GM20431 (cell line): ENCODE data around the gene OR9A4.
"Not testable (repeated sequence)": the region's sequence is repeated elsewhere in the genome, so short reads cannot be mapped to it uniquely, and the experiment has no call there.

Source experiments
- in situ Hi-C: fragments of 300-500 bp; cut with MseI, MboI; formaldehyde crosslinking; loops from one replicate; pipeline ENCODE4 v1.15.0; 2020; ENCODE audit warnings: low sequenced_read_pairs; ENCODE audit not compliant: unreplicated experiment

Gene OR9A4, protein sequence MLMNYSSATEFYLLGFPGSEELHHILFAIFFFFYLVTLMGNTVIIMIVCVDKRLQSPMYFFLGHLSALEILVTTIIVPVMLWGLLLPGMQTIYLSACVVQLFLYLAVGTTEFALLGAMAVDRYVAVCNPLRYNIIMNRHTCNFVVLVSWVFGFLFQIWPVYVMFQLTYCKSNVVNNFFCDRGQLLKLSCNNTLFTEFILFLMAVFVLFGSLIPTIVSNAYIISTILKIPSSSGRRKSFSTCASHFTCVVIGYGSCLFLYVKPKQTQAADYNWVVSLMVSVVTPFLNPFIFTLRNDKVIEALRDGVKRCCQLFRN

DNA sequence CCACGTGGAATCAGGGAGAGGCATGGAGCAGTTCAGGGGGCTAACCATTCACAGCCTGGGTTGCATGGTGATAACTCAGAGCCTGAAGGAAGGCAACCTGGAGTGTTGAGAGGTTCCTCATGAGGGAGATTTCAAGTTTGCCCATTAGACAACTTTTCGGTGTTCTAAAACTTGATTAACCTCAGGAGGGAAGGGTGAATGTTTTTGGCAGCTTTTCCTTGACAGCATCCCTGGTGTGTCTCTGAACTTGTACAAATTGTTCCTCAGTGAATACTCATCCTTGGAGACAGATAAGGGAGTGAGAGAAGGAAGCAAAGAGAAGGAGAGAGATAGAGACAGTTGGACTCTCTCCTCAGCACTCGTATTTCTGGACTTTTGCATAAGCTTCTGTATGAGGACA is at the start of gene OR9A4:
Gene OR9A4, plus strand, starts transcription at position 301 of the 400 bp plus-strand sequence. CDS start 2,477 bp downstream, outside the sequence.
- in situ Hi-C loops = no loop called here

DNA sequence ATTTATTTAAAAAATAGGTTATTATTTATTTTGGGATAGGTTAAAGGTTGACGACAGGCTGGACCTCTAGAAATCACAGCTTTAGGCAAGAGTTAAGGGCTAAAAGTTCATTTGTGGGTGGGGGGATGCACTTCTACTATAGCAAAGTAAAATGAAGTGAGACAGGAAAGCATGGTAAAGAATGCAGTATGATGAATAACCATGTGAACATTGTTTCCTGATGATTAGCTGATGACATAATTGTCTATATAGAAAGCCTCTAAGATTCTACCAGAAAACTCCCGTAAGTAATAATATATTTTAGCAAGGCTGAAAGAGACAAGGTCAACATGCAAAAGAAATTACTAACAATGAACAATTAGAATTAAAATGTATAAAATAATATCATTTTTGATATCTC is 49.2 kb upstream of the OR9A4 start:
- in situ Hi-C loops = no loop called here

DNA sequence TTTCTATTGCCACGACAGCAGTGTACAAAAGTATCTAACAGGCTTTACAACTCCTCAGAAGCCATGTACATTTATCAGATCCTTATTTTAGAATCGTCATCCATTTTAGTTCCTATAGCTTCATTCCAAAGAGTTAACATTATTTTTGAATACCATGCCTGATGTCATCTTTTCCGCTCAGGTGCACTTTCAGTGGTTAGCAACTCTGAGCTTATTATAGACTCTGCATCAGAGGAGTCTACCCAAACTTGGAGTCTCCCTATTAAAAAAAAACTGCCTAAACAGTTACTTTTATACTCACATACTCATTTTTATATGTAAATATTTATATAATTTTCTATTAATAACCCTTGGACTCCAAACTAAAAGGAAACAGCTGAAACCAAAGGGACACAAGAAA is 43.3 kb upstream of the OR9A4 start:
- in situ Hi-C loops = no loop called here

DNA sequence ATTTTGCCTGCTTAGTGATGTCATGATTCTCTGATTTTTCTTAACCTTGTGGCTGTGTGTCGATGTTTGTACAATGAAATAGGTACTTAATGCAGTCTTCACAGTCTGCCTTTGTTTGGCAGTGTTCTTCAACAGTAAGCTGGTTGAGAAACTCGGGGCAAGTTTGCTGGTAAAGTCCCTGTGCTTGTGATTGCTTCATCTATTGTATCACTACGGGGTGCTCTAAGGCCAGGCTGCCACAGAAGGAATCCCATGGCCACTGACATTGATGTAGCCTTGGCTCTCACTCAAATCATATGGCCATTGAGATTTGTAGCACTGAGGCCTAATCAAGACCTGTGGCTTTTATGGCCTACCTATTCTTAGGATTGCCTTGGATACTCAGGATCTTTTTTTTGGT is 41.4 kb upstream of the OR9A4 start:
- in situ Hi-C loops = no loop called here

DNA sequence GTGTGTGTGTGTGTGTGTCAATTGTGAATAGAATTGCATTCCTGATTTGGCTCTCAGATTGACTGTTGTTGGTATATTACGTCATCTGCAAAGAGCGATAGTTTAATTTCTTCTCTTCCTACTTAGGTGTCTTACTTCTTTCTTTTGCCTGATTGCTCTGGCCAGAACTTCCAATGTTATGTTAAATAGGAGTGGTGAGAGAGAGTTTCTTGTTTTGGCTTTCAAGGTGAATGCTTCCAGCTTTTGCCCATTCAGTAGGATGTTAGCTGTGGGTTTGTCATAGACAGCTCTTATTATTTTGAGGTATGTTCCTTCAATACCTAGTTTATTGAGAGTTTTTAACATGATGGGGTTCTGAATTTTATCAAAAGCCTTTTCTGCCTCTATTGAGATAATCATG is 40.7 kb upstream of the OR9A4 start:
- in situ Hi-C loops = no loop called here

DNA sequence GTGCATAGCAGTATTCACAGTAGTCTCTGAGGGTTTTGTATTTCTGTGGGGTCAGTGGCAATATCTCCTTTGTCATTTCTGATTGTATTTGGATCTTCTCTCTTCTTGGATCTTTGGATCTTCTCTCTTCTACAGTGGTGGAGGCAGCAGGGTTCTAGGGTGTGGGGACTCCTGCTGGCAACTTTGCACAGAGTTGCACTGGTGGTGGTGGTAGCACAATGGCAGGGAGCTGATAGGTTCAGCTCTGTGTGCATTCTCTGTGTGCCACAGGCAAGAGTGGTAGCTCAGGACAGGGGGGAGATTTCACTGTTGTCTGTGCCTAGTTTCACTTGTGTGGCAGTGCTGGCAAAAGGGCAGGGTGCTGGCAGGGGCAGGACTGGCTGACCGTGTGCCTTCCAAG is 39.8 kb upstream of the OR9A4 start:
- in situ Hi-C loops = no loop called here

DNA sequence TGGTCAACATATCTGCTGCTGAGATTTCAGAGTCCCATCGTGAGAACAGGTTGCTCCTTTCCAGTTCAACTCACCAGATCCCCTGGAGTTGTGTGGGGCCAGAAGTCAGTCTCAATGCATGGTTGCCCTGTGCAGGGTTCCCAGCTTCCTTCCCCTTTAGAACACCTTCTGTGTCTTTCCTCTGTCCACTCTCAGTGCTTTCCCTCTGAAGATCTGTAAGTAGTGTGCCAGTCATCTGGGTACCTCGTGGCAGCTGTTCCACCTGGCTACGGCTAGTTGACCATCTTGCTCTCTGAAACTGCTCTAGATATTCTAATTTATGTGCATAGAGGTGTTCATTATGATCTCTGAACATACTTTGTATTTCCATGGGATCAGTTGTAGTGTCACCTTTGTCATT is 38.8 kb upstream of the OR9A4 start:
- in situ Hi-C loops = no loop called here

DNA sequence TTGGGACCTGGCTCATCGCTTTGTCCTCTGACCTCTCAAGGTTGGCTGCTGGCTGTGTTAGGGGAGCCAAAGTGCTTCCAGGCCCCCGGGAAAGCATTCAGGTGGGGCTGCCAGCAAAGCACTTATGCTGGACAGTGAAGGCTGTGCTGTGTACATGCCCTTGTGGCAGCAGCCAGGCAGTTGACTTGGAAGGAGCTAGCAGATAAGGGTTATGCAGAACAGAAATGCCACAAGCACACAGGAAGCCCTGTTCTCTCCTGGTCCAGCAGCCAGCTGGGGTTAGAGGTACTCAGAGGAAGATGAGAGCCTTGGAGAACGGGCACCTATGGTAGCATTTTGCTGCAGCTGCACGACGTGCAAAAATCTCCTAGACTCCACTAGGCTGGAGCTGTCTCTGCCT is 35.2 kb upstream of the OR9A4 start:
- in situ Hi-C loops = no loop called here

DNA sequence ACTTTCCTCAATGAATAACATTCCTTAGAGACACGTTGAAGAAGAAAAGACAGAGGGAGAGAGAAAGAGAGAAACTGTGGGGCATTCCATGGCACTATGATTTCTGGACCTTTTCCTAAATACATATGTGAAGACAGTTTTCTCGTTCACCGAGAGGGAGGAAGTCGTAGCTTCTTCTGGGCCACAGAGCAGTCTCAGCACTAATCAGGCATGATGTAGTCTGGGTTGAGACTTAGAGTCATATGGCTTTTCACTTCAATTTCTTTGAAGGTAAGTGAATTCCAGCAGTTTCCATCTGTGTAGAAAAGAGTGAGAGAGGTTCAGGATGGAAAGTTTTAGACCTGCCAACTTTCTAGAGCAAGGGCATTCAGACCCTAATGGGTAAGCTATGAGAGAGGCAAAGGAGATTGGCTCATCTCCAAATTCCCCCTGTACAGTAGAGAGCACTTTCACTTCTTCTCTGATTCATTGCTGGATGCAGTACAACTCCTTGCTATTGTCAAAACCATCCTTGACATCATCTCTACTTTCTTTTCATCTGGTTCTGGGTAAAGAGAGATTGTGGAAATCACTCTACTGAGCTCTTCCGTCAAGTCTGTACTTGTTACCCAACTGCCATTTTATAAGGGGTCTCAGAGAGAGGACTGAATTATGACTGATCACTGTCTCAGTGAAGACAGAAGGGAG is 31.5 kb upstream of the OR9A4 start:
- in situ Hi-C loops = no loop called here

DNA sequence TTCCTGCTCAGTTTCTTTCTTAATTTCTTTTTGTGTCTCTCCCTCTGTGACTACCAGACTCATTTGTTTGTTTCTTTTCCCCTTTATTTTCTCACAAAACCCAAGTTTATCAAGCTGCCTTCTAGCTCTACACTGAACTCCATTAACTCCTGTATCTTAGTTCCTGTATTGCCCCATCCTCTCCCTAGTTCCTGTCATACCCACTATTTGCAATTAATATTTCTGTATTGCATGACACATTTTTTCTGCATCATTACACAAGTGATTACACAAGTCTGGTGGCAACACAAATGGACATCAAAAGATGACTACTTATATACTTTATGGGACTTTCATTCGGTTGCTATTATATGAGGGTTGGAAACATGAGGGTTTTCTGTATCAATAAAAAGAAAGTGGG is 26.9 kb upstream of the OR9A4 start:
- in situ Hi-C loops = no loop called here

DNA sequence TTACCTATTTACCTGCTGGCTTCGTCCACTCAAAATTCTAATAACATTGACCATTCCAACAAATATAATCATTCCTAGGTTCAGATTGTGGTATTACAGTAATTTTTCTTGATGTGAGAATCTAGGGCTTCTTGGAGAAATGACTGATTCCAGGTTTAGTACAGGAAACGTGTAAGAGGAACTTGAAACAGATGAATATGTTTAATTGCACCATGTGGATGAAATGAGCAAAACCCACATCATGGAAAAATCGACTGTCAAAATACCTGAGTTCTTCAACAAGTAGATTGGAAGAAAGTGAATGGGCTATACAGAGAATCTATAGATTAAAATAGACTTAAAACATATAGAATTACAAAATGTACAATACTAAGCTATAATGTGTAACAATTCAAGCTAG is 24.9 kb upstream of the OR9A4 start:
- in situ Hi-C loops = no loop called here

DNA sequence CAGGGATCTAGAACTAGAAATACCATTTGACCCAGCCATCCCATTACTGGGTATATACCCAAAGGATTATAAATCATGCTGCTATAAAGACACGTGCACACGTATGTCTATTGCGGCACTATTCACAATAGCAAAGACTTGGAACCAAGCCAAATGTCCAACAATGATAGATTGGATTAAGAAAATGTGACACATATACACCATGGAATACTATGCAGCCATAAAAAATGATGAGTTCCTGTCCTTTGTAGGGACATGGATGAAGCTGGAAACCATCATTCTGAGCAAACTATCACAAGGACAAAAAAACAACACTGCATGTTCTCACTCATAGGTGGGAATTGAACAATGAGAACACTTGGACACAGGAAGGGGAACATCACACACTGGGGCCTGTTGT is 16.8 kb upstream of the OR9A4 start:
- in situ Hi-C loops = not testable (repeated sequence)

DNA sequence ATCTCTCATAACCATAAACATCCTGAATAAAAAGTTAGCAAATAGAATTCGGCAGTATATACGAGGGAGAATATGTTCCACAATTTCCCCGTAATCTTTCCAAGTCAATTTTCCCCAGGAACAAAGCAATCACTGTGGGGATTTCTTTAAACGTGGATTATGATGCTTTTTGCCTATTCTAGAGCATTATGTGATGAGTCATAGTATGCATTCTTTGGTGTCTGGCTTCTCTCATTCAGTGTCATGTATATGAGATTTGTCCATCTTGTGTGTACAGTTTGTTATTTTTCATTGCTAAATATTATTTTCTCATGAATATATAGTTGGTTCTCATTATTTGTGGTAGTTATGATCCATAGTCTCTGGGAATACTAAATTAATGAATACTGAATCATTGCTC is 9.9 kb upstream of the OR9A4 start:
- in situ Hi-C loops = no loop called here

DNA sequence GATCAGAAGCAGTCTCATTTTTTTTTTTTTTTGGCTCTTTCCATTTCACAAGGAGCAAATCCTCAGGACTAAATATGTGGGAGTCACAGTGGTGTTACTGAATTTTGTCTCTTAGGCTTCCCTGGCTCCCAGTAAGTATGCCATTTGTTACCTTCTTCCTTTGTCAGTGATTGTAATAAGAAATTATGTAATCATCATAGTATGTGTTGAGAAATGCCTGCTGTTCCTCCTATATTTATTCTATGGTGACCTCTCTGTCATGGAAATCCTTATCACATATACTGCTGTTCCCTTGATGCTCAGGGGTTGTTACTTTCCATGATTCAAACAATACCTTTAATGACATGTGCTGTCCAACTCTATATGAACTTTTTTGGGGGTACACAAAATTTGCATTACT is 4.8 kb upstream of the OR9A4 start:
- in situ Hi-C loops = no loop called here

DNA sequence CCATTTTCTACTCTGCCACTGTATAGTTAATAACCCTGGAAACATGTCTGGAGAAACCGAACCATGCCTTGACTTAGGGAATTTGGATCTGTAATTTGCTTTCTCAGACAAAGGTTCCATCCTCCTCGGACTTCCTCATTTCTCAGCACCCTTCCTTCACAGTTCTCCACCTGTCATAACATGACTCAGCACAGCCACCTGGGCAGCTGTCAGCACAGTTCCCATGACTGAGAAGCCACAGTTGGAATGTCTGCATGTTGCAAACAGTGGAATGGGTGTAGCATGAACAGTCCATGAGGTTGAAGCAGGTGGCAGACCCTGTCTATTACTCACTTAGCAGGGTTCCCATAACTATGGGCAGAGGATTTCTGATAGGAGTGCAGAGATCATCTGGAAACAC is 634 bp upstream of the OR9A4 start:
- in situ Hi-C loops = no loop called here

DNA sequence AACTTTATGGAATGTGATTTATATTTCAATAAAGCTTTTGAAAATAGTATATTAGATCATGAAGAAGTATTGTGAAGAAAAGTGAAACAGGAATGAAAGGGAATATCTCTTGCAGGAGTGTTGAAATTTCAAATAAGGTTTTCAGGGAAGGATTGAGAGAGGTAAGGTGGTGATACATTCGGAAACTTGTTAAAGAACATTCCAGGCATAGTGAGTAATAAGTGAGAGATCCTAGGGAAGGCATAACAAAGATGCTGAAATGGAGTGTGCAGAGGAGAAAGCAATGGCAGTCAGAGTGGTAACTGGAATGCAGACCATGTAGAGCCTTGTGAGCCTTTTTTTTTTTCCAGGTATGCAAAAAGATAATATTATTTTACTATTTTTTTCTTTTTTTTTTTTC is 4.1 kb downstream of the OR9A4 start:
- in situ Hi-C loops = no loop called here

DNA sequence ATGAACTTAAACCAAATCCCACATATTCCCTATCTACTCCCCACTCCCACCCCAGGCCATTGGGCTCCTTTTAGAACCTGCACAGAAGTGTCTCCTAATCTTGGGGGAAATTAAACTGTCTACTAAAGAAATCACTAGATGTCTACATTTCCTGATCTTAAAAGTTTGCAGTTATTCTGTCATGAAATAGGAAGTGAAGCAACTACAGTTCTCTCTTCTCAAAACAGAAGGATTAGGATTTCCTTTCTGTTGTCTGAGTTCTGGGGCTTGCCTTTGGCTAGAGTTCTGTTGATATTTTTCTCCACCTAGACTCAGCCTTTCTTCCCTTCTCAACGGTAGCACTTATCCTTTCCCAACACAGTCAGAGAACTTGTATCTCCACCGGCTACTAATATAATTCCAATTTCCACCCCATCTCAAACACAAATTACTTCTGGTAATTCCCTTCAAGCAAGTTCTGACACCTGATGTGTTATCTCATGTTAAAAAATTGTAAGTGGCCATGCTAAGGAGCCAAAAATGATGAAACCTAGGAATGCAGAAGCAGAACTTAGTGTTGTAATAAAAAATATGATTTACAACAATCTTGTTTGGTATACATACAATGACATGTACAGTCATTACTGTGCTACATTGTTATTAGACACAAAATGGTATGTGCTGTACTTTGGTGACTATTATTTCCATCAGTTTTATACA is 12.1 kb downstream of the OR9A4 start:
- in situ Hi-C loops = no loop called here

DNA sequence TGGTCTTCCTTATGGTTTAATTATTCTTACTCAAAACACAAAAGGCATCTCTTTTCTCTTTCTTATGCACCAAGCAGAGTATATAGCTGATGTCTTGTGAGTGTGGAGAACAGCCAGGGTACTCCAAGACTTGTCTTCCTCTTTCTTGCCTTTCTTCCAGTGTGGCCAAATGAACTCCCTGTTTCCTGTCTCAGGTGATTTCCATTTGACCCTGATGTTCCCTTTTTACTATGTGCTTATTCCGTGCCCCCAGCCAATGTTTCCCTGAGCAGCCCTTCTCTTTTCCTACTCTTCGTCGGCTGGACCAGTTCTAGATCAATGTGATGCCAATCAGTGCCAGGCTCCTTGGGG is 12.6 kb downstream of the OR9A4 start:
- in situ Hi-C loops = no loop called here

DNA sequence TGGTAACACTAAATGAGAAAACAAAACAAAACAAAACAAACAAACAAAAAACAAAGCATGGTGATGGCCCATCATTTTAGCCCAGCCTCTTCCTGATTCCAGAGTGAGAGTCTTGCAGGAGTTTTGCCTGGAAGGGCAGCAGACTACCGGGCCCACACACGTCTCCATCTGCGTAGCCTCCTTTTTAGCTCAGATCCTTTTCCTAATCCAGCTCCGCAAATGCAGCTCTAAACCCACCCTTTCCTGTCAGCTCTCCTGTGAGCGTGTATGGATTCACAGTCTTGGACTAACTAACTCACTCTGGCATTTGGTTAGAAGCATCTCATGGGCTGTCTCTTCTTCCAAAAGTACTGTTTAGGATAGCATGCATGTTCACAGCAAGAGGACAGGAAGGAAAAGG is 14.0 kb downstream of the OR9A4 start:
- in situ Hi-C loops = no loop called here

DNA sequence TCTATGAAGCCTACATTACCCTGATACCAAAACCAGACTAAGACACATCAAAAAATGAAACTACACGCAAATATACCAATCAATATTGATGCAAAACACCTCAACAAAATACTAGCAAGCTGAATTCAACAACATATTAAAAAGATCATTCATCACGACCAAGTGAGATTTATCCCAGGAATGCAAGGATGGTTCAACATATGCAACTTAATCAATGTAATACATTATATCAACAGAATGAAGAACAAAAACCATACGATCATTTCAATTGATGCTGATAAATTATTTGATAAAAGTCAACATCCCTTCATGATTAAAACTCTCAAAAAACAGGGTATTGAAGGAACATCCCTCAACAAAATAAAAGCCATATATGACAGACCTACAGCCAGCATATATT is 24.9 kb downstream of the OR9A4 start:
- in situ Hi-C loops = no loop called here

DNA sequence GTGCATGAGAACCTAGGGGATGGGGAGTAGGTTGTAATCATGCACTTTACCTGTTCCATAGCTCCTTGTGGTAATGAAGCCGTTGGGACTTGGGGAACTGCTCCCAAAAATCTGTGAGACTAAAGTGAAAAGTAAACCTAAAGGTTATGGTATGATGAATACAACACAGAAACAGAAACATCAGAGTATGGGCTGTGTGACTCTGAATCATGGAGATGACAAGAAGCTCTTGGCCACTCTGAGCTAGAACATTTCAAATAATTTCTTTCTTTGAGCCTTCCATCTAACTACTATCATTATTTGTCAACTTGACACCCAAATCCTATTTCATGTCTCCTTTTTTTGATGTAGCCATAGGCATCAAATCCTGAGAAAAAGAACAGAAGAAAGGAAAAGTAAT is 27.6 kb downstream of the OR9A4 start:
- in situ Hi-C loops = no loop called here

DNA sequence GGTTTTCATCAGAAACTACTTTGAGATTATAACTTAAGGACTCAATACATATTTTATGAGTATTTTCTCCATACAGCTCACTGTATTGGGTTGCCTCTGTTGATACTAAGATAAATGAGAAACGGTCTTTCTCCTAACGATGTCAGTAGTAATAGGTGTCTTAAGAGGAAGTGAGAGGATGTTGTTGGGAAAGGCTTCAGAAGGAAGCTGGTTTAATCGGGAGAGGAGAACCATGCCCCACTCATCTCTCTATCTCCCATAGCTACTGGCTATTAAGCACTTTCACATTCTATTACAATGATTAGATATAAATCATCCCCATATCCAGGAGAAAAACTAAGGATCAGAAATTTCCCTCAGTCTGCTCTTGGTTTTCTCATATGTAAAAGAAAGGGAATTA is 28.6 kb downstream of the OR9A4 start:
- in situ Hi-C loops = no loop called here
